HepG2 (cell line): ENCODE results near the gene ARHGEF40. TPM values are rescaled to one million over a fixed set of nuclear protein-coding genes. Genes with fewer than 3 reads are reported as not detected.

Experiments
- ATF2 ChIP-seq: sonication (generic); formaldehyde crosslinking; IDR thresholded peaks from 2 replicates; pipeline ENCODE4 v1.4.0; 2020; ENCODE audit warnings: missing genetic modification reagents
- MIER2 ChIP-seq: IDR thresholded peaks from 2 replicates; pipeline ENCODE4 v1.6.1; 2016; ENCODE audit warnings: missing biosample characterization, missing genetic modification reagents
- MTA3 ChIP-seq: sonication (generic); formaldehyde crosslinking; IDR thresholded peaks from 2 replicates; pipeline ENCODE4 v1.4.0; 2020; ENCODE audit warnings: missing genetic modification reagents
- NKX3-1 ChIP-seq: sonication (generic); formaldehyde crosslinking; IDR thresholded peaks from 2 replicates; pipeline ENCODE4 v1.5.0; 2020; ENCODE audit warnings: missing genetic modification reagents
- RFX1 ChIP-seq: fragments of 450-650 bp; IDR thresholded peaks from 2 replicates; pipeline ENCODE4 v1.6.1; 2017
- SALL1 ChIP-seq: sonication (generic); formaldehyde crosslinking; IDR thresholded peaks from 2 replicates; pipeline ENCODE4 v1.8.0; 2022; ENCODE audit warnings: mild to moderate bottlenecking, missing genetic modification reagents
- SOX13 ChIP-seq, 3 experiments: fragments of 450-650 bp in 1 of 3; sonication (generic) in 1 of 3; formaldehyde crosslinking in 1 of 3; IDR thresholded peaks in 2 of 3; conservative IDR thresholded peaks in 1 of 3; 2 replicates each; pipeline versions ENCODE4 v1.5.0 to v1.6.1; 2016 to 2020; ENCODE audit warnings: antibody characterized with exemption in 1 of 3, mild to moderate bottlenecking in 1 of 3, missing compliant biosample characterization in 1 of 3, missing genetic modification reagents in 1 of 3, moderate library complexity in 1 of 3
- SP1 ChIP-seq, 2 experiments: fragments of 450-650 bp in 1 of 2; sonication (generic) in 1 of 2; formaldehyde crosslinking in 1 of 2; IDR thresholded peaks; 2 replicates each; pipeline versions ENCODE4 v1.4.0 to v1.6.1; 2016 to 2020; ENCODE audit warnings: missing genetic modification reagents in 1 of 2
- ZNF574 ChIP-seq: sonication (generic); formaldehyde crosslinking; IDR thresholded peaks from 2 replicates; pipeline ENCODE4 v1.4.0; 2020; ENCODE audit warnings: missing genetic modification reagents
- polyA plus RNA-seq, 8 experiments: library from polyadenylated mRNA; depleted of rRNA in 3 of 8; stranded (reverse) in 7 of 8; unstranded in 1 of 8; fragments of >200 nt; fragmentation: Illumina TruSeq in 4 of 8; extraction: Trizol in 4 of 8; gene quantifications; 2 replicates each; pipeline versions ENCODE4 v1.2.1 to v1.2.3, GENCODE V29; 2011 to 2016; ENCODE audit warnings: low read depth in 4 of 8, missing spikeins in 1 of 8, mixed read lengths in 1 of 8; ENCODE audit not compliant: insufficient read depth in 1 of 8
- total RNA-seq, 5 experiments: library from RNA; depleted of rRNA; stranded (reverse); fragments of >200 nt; fragmentation: Illumina TruSeq; extraction: Trizol; gene quantifications; 2 replicates each; pipeline ENCODE4 v1.2.3, GENCODE V29; 2016; ENCODE audit warnings: low read depth in 1 of 5
- TF ChIP-seq, protein P1 (sequence below): sonication (generic); formaldehyde crosslinking; conservative IDR thresholded peaks from 2 replicates; pipeline ENCODE4 v1.8.0; 2022; ENCODE audit warnings: mild to moderate bottlenecking, moderate library complexity, missing genetic modification reagents
- TF ChIP-seq, protein P2 (sequence below): sonication (generic); formaldehyde crosslinking; conservative IDR thresholded peaks from 2 replicates; pipeline ENCODE4 v1.8.0; 2022; ENCODE audit warnings: low read depth, missing genetic modification reagents
- TF ChIP-seq, protein P3 (sequence below): sonication (generic); formaldehyde crosslinking; IDR thresholded peaks from 2 replicates; pipeline ENCODE4 v1.4.0; 2020; ENCODE audit warnings: missing genetic modification reagents, mild to moderate bottlenecking, borderline replicate concordance
- TF ChIP-seq, protein P4 (sequence below): sonication (generic); formaldehyde crosslinking; IDR thresholded peaks from 2 replicates; pipeline ENCODE4 v1.4.0; 2020; ENCODE audit warnings: low read depth, mild to moderate bottlenecking, missing genetic modification reagents

Gene ARHGEF40
- total and polyA plus RNA-seq, 2 of the 13 experiments (the other 11 are each of a cell fraction or from before 2014, with no cell fraction given): 28.1 to 78.1 TPM

- TF ChIP-seq, protein P1, sequence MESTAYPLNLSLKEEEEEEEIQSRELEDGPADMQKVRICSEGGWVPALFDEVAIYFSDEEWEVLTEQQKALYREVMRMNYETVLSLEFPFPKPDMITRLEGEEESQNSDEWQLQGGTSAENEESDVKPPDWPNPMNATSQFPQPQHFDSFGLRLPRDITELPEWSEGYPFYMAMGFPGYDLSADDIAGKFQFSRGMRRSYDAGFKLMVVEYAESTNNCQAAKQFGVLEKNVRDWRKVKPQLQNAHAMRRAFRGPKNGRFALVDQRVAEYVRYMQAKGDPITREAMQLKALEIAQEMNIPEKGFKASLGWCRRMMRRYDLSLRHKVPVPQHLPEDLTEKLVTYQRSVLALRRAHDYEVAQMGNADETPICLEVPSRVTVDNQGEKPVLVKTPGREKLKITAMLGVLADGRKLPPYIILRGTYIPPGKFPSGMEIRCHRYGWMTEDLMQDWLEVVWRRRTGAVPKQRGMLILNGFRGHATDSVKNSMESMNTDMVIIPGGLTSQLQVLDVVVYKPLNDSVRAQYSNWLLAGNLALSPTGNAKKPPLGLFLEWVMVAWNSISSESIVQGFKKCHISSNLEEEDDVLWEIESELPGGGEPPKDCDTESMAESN: peak; percentile 75; the same call in 1 of the 2 replicates
- TF ChIP-seq MTA3 (no peak), ATF2 (CRISPR knock-in tag) (peak; percentile 56; the same call in 1 of the 2 replicates), SALL1 (CRISPR knock-in tag) (peak; percentile 96), MIER2 (peak; percentile 76; the same call in 1 of the 2 replicates), RFX1 (no peak), ZNF574 (CRISPR knock-in tag) (peak; percentile 83), NKX3-1 (CRISPR knock-in tag) (peak; percentile 85; the same call in 1 of the 2 replicates), SOX13 (IDR thresholded peaks at IDR 0.05) (peak; percentile 45; the same call in 1 of the 2 replicates), SOX13 (CRISPR knock-in tag; conservative IDR thresholded peaks at IDR 0.05 in 1 of 2, IDR thresholded peaks at IDR 0.05 in 1 of 2) (peak in 1 of 2 experiments; percentile 79; a peak in 1 of 4 replicates), SP1 (IDR thresholded peaks at IDR 0.05) (no peak), SP1 (CRISPR knock-in tag; IDR thresholded peaks at IDR 0.05) (peak; percentile 34; the same call in 1 of the 2 replicates)
- TF ChIP-seq, protein P2, sequence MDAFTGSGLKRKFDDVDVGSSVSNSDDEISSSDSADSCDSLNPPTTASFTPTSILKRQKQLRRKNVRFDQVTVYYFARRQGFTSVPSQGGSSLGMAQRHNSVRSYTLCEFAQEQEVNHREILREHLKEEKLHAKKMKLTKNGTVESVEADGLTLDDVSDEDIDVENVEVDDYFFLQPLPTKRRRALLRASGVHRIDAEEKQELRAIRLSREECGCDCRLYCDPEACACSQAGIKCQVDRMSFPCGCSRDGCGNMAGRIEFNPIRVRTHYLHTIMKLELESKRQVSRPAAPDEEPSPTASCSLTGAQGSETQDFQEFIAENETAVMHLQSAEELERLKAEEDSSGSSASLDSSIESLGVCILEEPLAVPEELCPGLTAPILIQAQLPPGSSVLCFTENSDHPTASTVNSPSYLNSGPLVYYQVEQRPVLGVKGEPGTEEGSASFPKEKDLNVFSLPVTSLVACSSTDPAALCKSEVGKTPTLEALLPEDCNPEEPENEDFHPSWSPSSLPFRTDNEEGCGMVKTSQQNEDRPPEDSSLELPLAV (CRISPR knock-in tag): no peak
- TF ChIP-seq, protein P3, sequence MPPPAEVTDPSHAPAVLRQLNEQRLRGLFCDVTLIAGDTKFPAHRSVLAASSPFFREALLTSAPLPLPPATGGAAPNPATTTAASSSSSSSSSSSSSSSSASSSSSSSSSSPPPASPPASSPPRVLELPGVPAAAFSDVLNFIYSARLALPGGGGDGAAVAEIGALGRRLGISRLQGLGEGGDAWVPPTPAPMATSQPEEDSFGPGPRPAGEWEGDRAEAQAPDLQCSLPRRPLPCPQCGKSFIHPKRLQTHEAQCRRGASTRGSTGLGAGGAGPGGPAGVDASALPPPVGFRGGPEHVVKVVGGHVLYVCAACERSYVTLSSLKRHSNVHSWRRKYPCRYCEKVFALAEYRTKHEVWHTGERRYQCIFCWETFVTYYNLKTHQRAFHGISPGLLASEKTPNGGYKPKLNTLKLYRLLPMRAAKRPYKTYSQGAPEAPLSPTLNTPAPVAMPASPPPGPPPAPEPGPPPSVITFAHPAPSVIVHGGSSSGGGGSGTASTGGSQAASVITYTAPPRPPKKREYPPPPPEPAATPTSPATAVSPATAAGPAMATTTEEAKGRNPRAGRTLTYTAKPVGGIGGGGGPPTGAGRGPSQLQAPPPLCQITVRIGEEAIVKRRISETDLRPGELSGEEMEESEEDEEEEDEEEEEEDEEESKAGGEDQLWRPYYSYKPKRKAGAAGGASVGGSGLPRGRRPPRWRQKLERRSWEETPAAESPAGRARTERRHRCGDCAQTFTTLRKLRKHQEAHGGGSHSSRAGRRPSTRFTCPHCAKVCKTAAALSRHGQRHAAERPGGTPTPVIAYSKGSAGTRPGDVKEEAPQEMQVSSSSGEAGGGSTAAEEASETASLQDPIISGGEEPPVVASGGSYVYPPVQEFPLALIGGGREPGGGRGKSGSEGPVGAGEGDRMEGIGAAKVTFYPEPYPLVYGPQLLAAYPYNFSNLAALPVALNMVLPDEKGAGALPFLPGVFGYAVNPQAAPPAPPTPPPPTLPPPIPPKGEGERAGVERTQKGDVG (CRISPR knock-in tag): peak; percentile 92; the same call in 1 of the 2 replicates
- TF ChIP-seq, protein P4, sequence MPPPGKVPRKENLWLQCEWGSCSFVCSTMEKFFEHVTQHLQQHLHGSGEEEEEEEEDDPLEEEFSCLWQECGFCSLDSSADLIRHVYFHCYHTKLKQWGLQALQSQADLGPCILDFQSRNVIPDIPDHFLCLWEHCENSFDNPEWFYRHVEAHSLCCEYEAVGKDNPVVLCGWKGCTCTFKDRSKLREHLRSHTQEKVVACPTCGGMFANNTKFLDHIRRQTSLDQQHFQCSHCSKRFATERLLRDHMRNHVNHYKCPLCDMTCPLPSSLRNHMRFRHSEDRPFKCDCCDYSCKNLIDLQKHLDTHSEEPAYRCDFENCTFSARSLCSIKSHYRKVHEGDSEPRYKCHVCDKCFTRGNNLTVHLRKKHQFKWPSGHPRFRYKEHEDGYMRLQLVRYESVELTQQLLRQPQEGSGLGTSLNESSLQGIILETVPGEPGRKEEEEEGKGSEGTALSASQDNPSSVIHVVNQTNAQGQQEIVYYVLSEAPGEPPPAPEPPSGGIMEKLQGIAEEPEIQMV (CRISPR knock-in tag): 0 out of 2 replicates have a peak, but pooled peaks have one; percentile 60
These were observed 14.5 kb upstream of the ARHGEF40 start (continued) for GRCh38 chr14:21055432-21056117.
